Measurements from ENCODE around the gene TBC1D8. TPM values are rescaled to one million over a fixed set of nuclear protein-coding genes. Genes with fewer than 3 reads are reported as not detected.
A peak's percentile ranks its signal among the peaks of the same experiment; 100 is the strongest.

Gene TBC1D8
- total and polyA plus RNA-seq, 2 experiments from 2014 or later: 18.0 to 36.9 TPM

DNA sequence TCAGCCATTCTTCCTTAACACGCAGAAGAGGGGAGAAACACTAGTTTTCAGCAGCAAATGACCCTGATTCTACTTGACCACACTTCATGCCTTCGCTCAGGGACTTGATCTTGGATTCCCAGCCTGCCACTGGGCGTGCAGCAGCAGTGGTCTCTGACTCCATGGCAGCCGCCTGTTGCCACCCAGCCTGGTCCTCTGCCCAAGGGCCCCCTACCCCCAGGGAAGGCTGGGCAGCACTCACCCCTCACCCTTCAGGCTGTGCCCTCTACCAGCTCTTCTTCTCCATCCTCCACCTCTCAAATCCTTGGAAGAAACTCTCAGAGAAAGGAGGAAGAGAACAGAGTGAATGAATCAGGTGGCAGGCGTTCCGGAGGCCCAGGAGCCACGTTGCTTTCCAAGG is 181.2 kb downstream of the TBC1D8 start (continued):
- TF ChIP-seq REST (IDR thresholded peaks at IDR 0.05; ENCODE audit: unreplicated experiment) (no peak), EZH2phosphoT487 (IDR thresholded peaks at IDR 0.05; ENCODE audit: unreplicated experiment) (no peak), STAT1 (IDR thresholded peaks at IDR 0.05; ENCODE audit: unreplicated experiment) (no peak), ZNF114 (CRISPR knock-in tag; IDR thresholded peaks at IDR 0.05) (no peak), ZNF331 (CRISPR knock-in tag; IDR thresholded peaks at IDR 0.05; ENCODE audit: low read depth) (no peak), NANOG (IDR thresholded peaks at IDR 0.05; ENCODE audit: borderline replicate concordance) (no peak)
- TF ChIP-seq, protein P1, sequence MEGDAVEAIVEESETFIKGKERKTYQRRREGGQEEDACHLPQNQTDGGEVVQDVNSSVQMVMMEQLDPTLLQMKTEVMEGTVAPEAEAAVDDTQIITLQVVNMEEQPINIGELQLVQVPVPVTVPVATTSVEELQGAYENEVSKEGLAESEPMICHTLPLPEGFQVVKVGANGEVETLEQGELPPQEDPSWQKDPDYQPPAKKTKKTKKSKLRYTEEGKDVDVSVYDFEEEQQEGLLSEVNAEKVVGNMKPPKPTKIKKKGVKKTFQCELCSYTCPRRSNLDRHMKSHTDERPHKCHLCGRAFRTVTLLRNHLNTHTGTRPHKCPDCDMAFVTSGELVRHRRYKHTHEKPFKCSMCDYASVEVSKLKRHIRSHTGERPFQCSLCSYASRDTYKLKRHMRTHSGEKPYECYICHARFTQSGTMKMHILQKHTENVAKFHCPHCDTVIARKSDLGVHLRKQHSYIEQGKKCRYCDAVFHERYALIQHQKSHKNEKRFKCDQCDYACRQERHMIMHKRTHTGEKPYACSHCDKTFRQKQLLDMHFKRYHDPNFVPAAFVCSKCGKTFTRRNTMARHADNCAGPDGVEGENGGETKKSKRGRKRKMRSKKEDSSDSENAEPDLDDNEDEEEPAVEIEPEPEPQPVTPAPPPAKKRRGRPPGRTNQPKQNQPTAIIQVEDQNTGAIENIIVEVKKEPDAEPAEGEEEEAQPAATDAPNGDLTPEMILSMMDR (conservative IDR thresholded peaks at IDR 0.05; ENCODE audit: low read depth in 2 of 2): no peak

DNA sequence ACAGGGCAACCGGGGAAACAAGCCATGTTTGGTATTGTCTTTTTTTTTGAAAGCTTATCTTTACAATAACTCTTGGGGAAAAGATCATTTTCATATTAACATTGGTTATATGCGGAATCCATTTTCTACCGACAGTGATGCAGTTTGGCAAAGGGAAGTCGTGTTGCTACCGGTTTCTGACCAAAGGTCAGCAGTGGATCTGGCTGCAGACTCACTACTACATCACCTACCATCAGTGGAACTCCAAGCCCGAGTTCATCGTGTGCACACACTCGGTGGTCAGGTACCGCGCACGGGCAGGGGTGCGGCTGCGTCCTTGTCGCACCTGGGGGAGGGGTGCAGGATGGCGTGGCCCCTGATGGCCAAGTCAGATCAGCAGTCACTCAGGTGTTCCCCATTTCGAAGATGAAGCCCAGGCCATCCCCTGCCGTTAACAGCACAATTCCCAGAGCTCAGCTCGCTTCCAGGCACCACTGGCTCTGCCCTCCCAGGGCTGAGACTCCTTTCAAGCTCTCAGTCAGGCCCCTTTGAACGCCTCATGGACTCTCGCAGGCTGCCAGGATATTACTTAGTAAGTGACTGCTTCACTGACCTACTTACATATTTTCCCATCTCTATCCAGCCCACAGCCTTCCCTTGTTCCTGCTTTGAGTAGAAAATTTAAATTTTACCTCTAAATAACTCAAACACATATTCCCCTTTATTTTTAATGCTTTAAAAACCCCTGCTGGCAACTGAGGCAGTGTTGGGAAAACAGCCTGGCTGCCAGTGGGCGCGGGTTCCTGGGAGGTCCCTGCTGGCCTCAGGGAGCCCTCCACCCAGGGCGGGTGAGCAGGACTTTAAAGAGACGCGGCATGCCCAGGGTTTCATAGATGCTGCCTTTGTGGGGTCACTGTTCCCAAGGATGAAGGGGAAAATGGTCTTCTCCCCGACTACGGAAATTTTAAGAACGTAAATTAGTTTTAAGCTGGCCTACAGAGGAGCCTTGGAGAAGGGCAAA is 182.7 kb downstream of the TBC1D8 start:
- Histone ChIP-seq H4K20me1 (replicated peaks; ENCODE audit: insufficient read depth) (no peaks in the 10 kb centered on the region), H3K27ac (ENCODE audit: low read depth) (no peak overlapping the region), H3K27me3 (ENCODE audit: insufficient read depth) (no peaks in the 10 kb centered on the region), H3K79me2 (replicated peaks; ENCODE audit: insufficient read depth) (no peaks in the 10 kb centered on the region), H3K4me2 (no peak overlapping the region), H2AFZ (peak overlapping the region; percentile 43; the same call in 1 of the 2 replicates), H3K9me2 (ENCODE audit: insufficient read depth) (peaks cover 8% of the 10 kb centered on the region; the same call in 1 of the 2 replicates), H3K4me3 (no peak overlapping the region), H3K4me1 (ENCODE audit: insufficient read depth) (no peaks in the 10 kb centered on the region), H3F3A (replicated peaks; ENCODE audit: low read depth) (no peaks in the 10 kb centered on the region), H3K36me3 (ENCODE audit: insufficient read depth) (no peaks in the 10 kb centered on the region)
- Mint-ChIP-seq H3K9me3 (no peaks in the 10 kb centered on the region), H3K36me3 (ENCODE audit: low read depth) (no peaks in the 10 kb centered on the region), H3K4me3 (no peak overlapping the region), H3K27me3 (ENCODE audit: insufficient read depth, low read depth, poor library complexity) (peaks cover 3% of the 10 kb centered on the region), H3K4me1 (peaks cover 6% of the 10 kb centered on the region; the same call in 2 of the 3 replicates), H3K27ac (no peak overlapping the region)
- ATAC-seq (no peak), DNase-seq (ENCODE audit: low spot score) (no peak)
- TF ChIP-seq JUNB (IDR thresholded peaks at IDR 0.05; ENCODE audit: unreplicated experiment) (no peak), EZH2 (IDR thresholded peaks at IDR 0.05; ENCODE audit: low read depth, unreplicated experiment) (no peak), REST (IDR thresholded peaks at IDR 0.05; ENCODE audit: unreplicated experiment) (no peak), EZH2phosphoT487 (IDR thresholded peaks at IDR 0.05; ENCODE audit: unreplicated experiment) (no peak), ETS1 (IDR thresholded peaks at IDR 0.05) (no peak), STAT1 (IDR thresholded peaks at IDR 0.05; ENCODE audit: unreplicated experiment) (no peak), NANOG (IDR thresholded peaks at IDR 0.05; ENCODE audit: borderline replicate concordance) (no peak), ZNF331 (CRISPR knock-in tag; IDR thresholded peaks at IDR 0.05; ENCODE audit: low read depth) (no peak), CREB1 (CRISPR knock-in tag; IDR thresholded peaks at IDR 0.05; ENCODE audit: low read depth) (no peak), POLR2AphosphoS5 (IDR thresholded peaks at IDR 0.05; ENCODE audit: low read depth) (no peak)
- TF ChIP-seq, protein P1 (conservative IDR thresholded peaks at IDR 0.05; ENCODE audit: low read depth in 2 of 2): no peak

All from GM23338 (cell line).